RPMI8226 (cell line): ENCODE data around the gene GRB7.
"Not testable (repeated sequence)": the region's sequence is repeated elsewhere in the genome, so short reads cannot be mapped to it uniquely, and the experiment has no call there.

Source experiments
- DNase-seq: peaks from one replicate; pipeline ENCODE4 v3.0.0-alpha.2; 2015

GRB7 gene

DNA sequence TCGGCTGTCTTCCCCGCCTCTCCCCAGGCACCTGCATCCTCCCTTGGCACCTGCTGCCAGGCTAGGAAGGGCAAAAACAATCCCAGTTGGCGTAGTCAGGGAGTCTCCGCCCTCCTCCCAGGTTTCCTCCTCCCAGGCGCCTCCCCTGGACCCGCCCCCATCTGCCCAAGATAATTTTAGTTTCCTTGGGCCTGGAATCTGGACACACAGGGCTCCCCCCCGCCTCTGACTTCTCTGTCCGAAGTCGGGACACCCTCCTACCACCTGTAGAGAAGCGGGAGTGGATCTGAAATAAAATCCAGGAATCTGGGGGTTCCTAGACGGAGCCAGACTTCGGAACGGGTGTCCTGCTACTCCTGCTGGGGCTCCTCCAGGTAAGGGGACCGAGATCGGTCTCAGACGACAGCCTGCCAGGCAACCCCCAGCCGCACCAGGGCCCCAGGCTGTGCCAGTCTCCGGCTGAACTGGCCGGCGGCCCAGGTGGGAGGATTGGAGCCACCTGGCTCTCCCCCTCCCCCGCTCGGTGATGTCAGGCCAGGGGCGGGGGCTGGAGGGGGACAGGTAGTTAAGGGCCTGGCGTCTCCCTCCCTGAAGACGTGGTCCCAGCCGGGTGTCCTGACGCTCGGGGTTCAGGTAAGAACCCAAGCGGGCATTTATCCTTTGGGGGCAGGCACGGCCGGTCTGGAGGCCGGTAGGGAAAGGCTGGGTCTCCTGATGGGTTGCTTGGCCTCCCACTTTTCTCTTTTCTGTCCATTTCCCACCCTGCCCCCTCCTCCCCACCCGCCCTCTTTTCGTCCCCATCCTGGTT lies at the start of gene GRB7:
GRB7 (plus strand) TSS at position 179 of the 808 bp plus-strand sequence. CDS start 4,364 bp downstream, outside the sequence.
- peak; percentile 94 for DNase-seq

DNA sequence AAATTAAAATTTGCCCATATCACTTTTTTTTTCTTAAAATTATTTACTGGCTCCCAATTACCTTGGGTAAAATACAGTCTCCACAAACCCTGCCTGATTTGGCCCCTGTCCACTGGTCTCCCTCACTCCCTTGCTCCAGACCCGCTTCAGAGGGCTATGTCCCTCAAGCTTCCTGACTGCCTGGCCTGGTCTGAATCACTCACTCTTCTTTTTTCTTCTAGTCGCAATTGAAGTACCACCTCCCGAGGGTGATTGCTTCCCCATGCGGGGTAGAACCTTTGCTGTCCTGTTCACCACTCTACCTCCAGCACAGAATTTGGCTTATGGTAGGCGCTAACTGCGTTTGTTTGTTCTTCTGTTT lies 49.3 kb upstream of the GRB7 start:
- no peak for DNase-seq

GRCh38 chr17:39688945-39689344 lies 48.8 kb upstream of the GRB7 start:
- DNase-seq: no peak

GRCh38 chr17:39694593-39694992 lies 43.1 kb upstream of the GRB7 start:
- DNase-seq: no peak

GRCh38 chr17:39695089-39695474 lies 42.7 kb upstream of the GRB7 start:
- no peak for DNase-seq

DNA sequence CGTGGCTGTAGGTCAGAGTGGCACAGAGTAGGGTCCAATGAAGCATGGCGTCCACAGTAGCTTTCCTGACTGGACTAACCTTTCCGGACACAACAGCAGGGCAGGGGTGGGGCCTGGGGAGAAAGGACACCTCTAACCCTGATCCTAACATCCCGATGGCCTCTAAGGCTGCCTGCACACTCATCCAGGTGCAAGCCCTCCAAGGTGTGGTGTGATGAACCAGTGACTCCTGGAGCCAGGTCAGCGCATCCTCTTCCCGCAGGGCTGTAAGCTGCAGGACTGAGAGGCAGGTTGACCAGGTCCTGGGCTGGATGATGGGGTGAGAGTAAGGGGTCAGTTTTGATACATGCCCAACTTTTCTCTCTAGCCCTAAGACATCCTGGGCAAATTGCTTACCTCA lies 41.0 kb upstream of the GRB7 start:
- DNase-seq: no peak

DNA sequence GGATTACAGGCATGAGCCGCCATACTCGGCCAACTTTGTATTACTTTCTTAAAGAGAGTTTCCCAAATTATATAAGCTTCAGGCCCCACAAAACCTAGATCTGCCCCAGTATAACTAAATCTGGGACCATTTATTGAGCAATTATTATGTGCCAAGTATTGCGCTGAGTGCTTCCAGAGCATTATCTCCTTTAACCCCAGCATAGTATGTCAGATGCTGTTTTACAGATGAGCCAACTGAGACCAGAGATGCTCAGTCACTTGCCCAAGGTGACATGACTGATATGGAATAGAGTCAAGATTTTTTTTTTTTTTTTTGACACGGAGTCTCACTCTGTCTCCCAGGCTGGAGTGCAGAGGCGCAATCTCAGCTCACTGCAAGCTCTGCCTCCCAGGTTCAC lies 39.8 kb upstream of the GRB7 start:
- no peak for DNase-seq

DNA sequence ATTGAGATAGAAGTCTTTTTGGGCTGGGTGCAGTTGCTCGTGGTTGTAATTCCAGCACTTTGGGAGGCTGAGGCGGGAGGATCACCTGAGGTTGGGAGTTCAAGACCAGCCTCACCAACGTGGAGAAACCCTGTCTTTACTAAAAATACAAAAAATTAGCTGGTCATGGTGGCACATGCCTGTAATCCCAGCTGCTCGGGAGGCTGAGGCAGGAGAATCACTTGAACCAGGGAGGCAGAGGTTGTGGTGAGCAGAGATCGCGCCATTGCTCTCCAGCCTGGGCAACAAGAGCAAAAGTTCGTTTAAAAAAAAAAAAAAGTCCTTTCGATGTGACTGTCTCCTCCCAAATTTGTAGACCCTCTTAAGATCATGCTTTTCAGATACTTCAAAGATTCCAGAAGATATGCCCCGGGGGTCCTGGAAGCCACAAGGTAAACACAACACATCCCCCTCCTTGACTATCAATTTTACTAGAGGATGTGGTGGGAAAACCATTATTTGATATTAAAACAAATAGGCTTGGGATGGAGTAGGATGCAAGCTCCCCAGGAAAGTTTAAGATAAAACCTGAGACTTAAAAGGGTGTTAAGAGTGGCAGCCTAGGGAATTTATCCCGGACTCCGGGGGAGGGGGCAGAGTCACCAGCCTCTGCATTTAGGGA lies 38.5 kb upstream of the GRB7 start:
- not testable (repeated sequence) for DNase-seq

DNA sequence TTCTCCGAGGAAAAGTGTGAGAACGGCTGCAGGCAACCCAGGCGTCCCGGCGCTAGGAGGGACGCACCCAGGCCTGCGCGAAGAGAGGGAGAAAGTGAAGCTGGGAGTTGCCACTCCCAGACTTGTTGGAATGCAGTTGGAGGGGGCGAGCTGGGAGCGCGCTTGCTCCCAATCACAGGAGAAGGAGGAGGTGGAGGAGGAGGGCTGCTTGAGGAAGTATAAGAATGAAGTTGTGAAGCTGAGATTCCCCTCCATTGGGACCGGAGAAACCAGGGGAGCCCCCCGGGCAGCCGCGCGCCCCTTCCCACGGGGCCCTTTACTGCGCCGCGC lies 38.0 kb upstream of the GRB7 start, which contains the start of gene ERBB2:
ERBB2 (plus strand) TSS at position 247 of the 330 bp plus-strand sequence. CDS start 175 bp downstream, outside the sequence.
- DNase-seq: no peak

DNA sequence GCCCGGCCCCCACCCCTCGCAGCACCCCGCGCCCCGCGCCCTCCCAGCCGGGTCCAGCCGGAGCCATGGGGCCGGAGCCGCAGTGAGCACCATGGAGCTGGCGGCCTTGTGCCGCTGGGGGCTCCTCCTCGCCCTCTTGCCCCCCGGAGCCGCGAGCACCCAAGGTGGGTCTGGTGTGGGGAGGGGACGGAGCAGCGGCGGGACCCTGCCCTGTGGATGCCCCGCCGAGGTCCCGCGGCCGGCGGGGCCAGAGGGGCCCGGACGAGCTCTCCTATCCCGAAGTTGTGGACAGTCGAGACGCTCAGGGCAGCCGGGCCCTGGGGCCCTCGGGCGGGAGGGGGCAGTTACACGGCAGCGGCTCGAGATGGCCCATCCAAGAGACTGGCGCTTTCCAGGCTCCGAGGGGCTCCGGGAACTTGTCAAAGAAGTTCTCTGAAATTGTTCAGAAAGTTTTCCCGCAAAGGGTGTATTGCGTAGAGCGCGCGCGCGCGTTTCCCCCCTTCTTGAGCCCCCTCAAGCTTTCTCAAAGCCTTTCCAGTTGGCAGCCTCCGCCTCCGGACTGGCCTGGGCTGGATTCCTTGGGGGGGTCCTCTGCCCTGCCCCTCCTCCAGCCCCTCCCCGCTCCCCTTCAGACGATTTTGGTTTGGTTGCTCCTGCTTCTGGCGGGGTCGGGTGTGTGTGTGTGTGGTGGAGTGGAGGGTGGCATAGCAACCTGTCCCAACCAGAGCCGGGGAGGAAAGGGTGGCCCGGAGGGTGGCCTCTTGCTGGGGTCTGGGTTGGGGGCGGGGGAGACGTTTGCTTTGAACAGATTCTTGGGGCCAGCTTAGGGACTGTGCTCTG lies 37.4 kb upstream of the GRB7 start:
- no peak for DNase-seq

GRCh38 chr17:39701012-39701783 lies 36.5 kb upstream of the GRB7 start:
- no peak for DNase-seq

DNA sequence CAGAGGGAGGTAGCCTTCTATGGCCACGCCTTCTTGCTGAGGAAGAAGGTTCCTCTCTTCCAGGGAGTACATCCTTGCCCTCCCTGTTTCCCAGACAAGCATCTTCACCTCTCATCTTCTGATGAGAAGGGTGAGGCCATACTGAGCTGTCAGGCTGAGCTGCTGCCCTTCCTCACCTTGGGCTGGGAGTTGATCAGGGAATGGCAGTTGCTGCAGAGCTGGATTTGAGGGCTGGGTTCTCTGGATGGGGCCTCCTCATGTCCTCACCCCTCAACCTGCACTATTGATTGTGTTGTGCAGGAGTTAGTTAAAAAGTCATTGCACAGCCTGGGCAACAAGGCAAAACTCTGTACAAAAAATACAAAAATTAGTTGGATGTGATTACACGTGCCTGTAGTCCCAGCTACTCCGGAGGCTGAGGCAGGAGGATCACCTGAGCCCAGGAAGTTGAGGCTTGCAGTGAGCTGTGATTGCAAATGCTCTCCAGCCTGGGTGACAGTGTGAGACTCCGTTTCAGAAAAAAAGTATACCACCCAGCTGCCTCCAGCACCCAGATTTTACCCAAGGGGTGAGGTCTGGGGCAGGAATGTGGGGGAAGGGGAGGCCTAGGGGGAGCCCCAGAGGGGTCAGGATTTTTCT lies 35.8 kb upstream of the GRB7 start:
- no peak for DNase-seq

DNA sequence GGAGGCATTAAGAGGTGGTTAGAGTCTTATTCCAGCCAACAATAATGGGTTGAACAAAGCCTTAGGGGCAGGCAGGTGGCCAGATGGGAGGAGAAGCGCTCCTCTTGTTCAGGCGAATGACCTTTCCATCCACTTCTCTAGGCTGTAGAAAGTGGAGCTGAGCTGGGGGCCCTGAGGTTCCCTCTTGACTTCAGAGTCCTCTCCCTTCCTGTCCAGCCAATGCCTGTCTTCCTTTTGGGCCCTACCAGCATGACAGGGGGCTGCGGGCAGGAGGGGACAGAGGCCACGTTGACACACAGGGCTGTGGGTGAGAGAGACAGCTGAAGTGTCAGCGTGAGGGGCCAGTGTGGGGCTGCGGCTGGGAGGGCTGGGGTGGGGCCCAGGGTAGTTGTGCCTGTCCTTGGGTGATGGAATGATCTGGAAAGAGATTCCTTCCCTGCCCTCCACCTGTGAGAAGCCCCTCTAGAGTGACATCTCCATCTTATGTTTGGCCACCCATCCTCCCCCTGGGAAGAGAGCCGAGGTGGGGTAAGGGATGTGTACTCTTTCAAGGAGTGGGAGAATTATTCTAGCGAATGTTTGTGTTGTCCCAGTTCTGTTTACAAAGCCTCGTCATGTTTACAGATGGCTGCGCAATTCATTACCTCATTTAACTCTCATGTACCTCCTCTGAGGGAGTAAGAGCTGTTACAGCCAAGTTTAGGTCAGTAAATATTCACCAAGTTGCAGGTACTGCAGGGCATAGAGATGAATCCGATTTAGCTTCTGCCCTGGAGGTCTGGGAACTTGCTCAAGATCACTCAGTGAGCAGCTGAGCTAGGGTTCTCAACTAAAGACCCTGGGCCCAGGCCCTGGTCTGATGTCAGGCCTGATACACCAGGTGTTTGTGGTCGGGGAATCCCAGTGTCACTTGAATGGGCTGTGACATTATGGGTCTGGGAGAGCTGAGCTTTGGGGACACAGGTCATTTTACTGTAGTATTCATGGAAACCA lies 34.5 kb upstream of the GRB7 start:
- DNase-seq: peak; percentile 46

GRCh38 chr17:39703913-39704312 lies 33.8 kb upstream of the GRB7 start:
- DNase-seq: no peak

- DNase-seq: no peak
Observed at GRCh38 chr17:39704821-39705551, 32.8 kb upstream of the GRB7 start.

- DNase-seq: no peak
Observed at GRCh38 chr17:39705786-39706348, 31.9 kb upstream of the GRB7 start.

DNA sequence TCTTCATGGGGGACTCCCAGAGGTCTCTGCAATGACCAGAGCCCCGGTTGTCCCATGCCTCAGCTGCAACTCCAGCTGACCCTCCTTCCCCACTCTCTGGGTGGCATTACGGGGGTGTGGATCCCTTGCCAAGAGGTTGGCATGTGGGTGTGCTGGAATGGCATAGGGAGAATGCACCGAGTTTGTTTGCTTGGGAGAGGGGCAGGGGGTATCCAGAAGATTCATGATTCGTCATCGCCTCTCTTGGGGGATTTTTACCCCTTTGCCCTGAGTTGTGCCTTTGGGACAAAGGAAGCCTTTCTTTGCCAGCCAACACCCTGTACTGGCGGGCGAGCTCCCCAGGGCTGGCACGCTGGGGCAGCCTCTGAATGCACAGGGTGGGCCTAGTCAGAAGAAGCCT lies 31.4 kb upstream of the GRB7 start:
- DNase-seq: no peak

- DNase-seq: peak; percentile 40
Observed at GRCh38 chr17:39706921-39707337, 30.8 kb upstream of the GRB7 start.

DNA sequence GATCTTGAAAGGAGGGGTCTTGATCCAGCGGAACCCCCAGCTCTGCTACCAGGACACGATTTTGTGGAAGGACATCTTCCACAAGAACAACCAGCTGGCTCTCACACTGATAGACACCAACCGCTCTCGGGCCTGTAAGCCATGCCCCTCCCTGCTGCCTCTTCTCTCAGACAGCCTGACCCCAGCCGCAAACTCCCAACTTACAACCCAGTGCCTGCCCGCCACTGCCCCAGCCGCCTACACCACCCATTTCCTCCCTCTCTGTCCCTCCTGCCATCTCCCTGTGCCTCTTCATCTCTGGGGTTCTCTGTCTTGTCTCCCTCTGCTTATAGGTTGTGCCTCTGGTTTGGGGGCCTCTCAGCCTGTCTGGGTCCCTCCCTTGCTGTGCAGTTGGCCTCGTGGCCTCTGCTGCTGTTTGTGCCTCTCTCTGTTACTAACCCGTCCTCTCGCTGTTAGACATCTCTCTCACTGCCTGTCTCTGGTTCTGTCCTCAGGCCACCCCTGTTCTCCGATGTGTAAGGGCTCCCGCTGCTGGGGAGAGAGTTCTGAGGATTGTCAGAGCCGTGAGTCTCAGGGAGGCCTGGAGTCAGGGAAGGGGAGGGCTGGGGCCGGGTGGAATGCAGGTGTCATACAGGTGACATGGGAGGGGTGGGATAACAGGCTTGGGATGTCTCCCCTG lies 28.3 kb upstream of the GRB7 start:
- DNase-seq: no peak
